CD8-positive, alpha-beta memory T cell (primary cell): ENCODE results near the gene MANEAL. TPM values are rescaled to one million over a fixed set of nuclear protein-coding genes. Genes with fewer than 3 reads are reported as not detected.

Experiments
- CTCF ChIA-PET: fragments of 350-600 bp; sonication (Branson Sonifier 250); formaldehyde crosslinking; loops from one replicate; lab custom pipeline; 2021; ENCODE audit warnings: antibody characterized with exemption; lab: Charles Lee
- POLR2A ChIA-PET: fragments of 350-600 bp; sonication (Branson Sonifier 250); formaldehyde crosslinking; loops from one replicate; lab custom pipeline; 2021; ENCODE audit warnings: antibody characterized with exemption; lab: Charles Lee
- DNase-seq, 5 donors: peaks; one replicate each; pipeline versions ENCODE4 v3.0.0 to v3.0.0-alpha.2; 2020 to 2022; ENCODE audit warnings: mixed read lengths in 1 of 5
- H3K27ac ChIP-seq: one replicate; pipeline ENCODE4 v1.7.0; 2013; ENCODE audit warnings: low read depth, mild to moderate bottlenecking, low read length, moderate library complexity
- H3K27me3 ChIP-seq: 2 replicates; pipeline ENCODE4 v1.7.0; 2013; ENCODE audit warnings: low read length, mild to moderate bottlenecking; ENCODE audit not compliant: insufficient read depth, poor library complexity, severe bottlenecking
- H3K36me3 ChIP-seq: 2 replicates; pipeline ENCODE4 v1.7.0; 2013; ENCODE audit warnings: mild to moderate bottlenecking, low read length, moderate library complexity; ENCODE audit not compliant: insufficient read depth
- H3K4me1 ChIP-seq: 2 replicates; pipeline ENCODE4 v1.7.0; 2013; ENCODE audit warnings: mild to moderate bottlenecking, low read length, moderate library complexity; ENCODE audit not compliant: insufficient read depth
- H3K4me3 ChIP-seq: 2 replicates; pipeline ENCODE4 v1.7.0; 2013; ENCODE audit warnings: mild to moderate bottlenecking, low read length
- H3K9me3 ChIP-seq: 2 replicates; pipeline ENCODE4 v1.7.0; 2013; ENCODE audit warnings: mild to moderate bottlenecking, low read length
- H3K27ac Mint-ChIP-seq, 8 donors: one replicate each; pipeline ENCODE4 v1.8.0; 2020 to 2021; ENCODE audit warnings: mixed read lengths in 8 of 8, mild to moderate bottlenecking in 6 of 8, inconsistent platforms in 3 of 8, moderate library complexity in 3 of 8
- H3K27me3 Mint-ChIP-seq, 2 donors: one replicate each; pipeline ENCODE4 v1.8.0; 2020 to 2021; ENCODE audit warnings: mixed read lengths in 2 of 2, mild to moderate bottlenecking in 1 of 2, moderate library complexity in 1 of 2
- H3K36me3 Mint-ChIP-seq, 3 donors: one replicate each; pipeline ENCODE4 v1.8.0; 2020 to 2021; ENCODE audit warnings: mixed read lengths in 3 of 3, inconsistent platforms in 1 of 3, mild to moderate bottlenecking in 1 of 3
- H3K4me1 Mint-ChIP-seq, 3 donors: one replicate each; pipeline ENCODE4 v1.8.0; 2020 to 2021; ENCODE audit warnings: mixed read lengths in 3 of 3, inconsistent platforms in 1 of 3, mild to moderate bottlenecking in 1 of 3
- H3K4me3 Mint-ChIP-seq, 7 donors: one replicate each; pipeline ENCODE4 v1.8.0; 2020 to 2021; ENCODE audit warnings: mixed read lengths in 7 of 7, mild to moderate bottlenecking in 6 of 7, moderate library complexity in 4 of 7, inconsistent platforms in 2 of 7
- H3K9me3 Mint-ChIP-seq, 5 donors: one replicate each; pipeline ENCODE4 v1.8.0; 2020 to 2022; ENCODE audit warnings: mixed read lengths in 5 of 5, mild to moderate bottlenecking in 3 of 5, moderate library complexity in 2 of 5, inconsistent platforms in 1 of 5
- polyA plus RNA-seq: library from polyadenylated mRNA; unstranded; fragments of 300-500 nt; fragmentation: Illumina TruSeq; gene quantifications from one replicate; pipeline ENCODE4 v1.2.3, GENCODE V29; 2021
- total RNA-seq, 2 experiments: library from RNA; stranded (reverse); gene quantifications; one replicate each; pipeline ENCODE4 v1.2.3, GENCODE V29; 2021

The MANEAL gene
- total and polyA plus RNA-seq, 3 experiments from 2014 or later = 4.0 to 9.0 (median 8.0) TPM

DNA sequence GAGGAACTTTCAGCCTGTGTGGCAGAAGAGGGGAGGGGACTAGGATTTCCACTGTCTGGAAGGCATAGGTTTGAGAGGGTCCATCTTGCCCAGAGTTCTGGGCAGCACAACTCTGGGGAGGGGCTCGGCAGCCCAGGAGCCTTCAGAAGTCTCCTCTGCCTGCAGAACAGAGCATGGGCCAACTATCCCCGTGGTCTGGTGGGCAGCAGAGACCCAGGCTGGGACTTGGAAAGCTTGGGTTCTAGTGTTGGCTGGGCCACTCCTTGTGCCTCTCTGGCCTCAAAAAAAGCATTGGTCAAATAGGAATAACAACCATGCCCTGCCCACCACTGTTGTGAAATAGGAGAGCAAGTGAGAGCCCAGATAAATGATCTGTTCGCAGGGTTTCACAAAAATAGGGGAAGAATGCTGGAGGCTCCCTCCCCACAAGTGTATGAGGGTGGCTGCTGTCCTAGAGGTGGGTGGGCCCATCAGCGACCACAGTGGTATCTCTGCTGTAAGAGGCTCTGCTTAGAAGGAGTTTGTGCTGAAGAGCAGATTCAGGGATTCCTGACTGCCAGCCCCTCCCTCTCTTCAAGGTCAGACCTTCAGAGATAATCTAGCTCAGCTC is 37.6 kb upstream of the MANEAL start:
- Mint-ChIP-seq H3K4me3 (no peak overlapping the region), H3K27me3 (peaks cover 12 to 20% of the 10 kb centered on the region in 2 donors), H3K4me1 (peaks cover 8 to 15% (median 10%) of the 10 kb centered on the region in 3 donors), H3K27ac (no peak overlapping the region), H3K9me3 (no peaks in the 10 kb centered on the region), H3K36me3 (no peaks in the 10 kb centered on the region)
- ChIA-PET CTCF (no interaction called here), POLR2A (no interaction called here)
- Histone ChIP-seq H3K27ac (no peak overlapping the region), H3K4me1 (no peaks in the 10 kb centered on the region), H3K27me3 (peaks cover 13% of the 10 kb centered on the region), H3K9me3 (no peaks in the 10 kb centered on the region), H3K36me3 (no peaks in the 10 kb centered on the region), H3K4me3 (no peak overlapping the region)
- no peak for DNase-seq

DNA sequence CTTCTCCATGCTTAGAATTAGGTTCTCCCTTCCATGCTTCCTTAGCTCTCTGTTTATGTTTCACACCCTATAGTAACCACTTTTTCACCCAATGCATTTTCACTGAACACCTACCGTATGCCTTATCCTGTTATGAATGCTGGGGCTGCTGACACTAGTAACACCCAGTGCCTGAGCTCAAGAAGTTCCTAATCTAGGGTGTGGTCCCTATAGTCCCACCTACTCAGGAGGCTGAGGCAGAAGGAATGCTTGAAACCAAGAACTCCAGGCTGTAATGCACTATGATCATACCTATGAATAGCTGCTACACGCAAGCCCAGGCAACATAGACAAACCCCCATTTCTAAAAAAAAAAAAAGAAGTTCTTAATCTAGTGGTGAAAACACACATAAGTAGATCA is 34.2 kb upstream of the MANEAL start:
- no peak overlapping the region for H3K27ac ChIP-seq
- ChIA-PET POLR2A (no interaction called here), CTCF (no interaction called here)
- Mint-ChIP-seq H3K36me3 (peaks cover 0 to under 1% (median 0%) of the 10 kb centered on the region in 3 donors), H3K9me3 (peaks cover 0 to 1% (median 0%) of the 10 kb centered on the region in 5 donors), H3K4me3 (no peak overlapping the region), H3K27me3 (peaks cover 26 to 30% of the 10 kb centered on the region in 2 donors), H3K4me1 (peaks cover 0 to 2% (median under 1%) of the 10 kb centered on the region in 3 donors), H3K27ac (no peak overlapping the region)
- H3K27me3 ChIP-seq = peaks cover 20% of the 10 kb centered on the region
- H3K9me3 ChIP-seq = no peaks in the 10 kb centered on the region
- H3K4me3 ChIP-seq = no peak overlapping the region
- H3K4me1 ChIP-seq = no peaks in the 10 kb centered on the region
- no peaks in the 10 kb centered on the region for H3K36me3 ChIP-seq
- no peak for DNase-seq

DNA sequence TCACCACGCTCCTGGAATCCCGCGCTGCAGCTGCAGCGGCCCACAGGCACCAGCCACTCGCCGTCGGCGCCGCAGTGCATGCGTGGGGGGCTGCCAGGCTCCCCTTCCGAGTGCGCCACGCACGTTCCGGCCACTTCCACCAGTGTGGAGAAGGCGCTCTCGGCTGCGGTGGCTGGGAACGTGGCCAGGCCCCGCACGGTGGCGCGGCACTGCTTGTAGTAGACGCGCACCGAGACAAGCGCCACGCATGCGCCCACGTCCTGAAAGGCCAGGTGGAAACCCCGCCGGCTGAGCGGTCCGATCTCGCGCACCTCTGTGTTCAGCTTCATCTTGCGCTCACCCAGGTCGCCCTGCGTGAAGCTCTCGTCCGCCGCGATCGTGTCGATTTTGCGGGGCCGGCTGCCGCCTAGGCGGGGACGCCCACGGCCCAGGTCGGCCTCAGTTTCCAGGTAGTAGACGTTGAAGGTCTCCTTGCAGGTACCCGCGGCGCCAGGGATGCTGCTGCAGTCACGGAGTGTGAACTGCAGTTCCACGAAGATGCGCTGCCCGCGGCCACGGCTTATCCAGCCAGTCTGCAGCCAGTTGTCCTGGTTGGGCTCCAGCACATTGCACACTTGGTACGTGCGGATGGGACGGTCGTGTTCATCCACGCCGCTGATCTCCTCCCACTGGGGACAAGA is 32.1 kb upstream of the MANEAL start:
- no peak overlapping the region for H3K4me3 ChIP-seq
- H3K9me3 ChIP-seq = no peaks in the 10 kb centered on the region
- H3K4me1 Mint-ChIP-seq = peaks cover 9 to 16% (median 16%) of the 10 kb centered on the region in 3 donors
- H3K9me3 Mint-ChIP-seq = peaks cover 0 to 2% (median 0%) of the 10 kb centered on the region in 5 donors
- no peaks in the 10 kb centered on the region for H3K4me1 ChIP-seq
- peaks cover 41% of the 10 kb centered on the region for H3K27me3 ChIP-seq
- CTCF ChIA-PET = no interaction called here
- POLR2A ChIA-PET = no interaction called here
- H3K36me3 Mint-ChIP-seq = peaks cover 0 to 4% (median 0%) of the 10 kb centered on the region in 3 donors
- no peak for DNase-seq
- H3K27ac ChIP-seq = no peak overlapping the region
- peaks cover 43 to 46% of the 10 kb centered on the region in 2 donors for H3K27me3 Mint-ChIP-seq
- no peak overlapping the region for H3K27ac Mint-ChIP-seq
- H3K36me3 ChIP-seq = no peaks in the 10 kb centered on the region
- H3K4me3 Mint-ChIP-seq = no peak overlapping the region

DNA sequence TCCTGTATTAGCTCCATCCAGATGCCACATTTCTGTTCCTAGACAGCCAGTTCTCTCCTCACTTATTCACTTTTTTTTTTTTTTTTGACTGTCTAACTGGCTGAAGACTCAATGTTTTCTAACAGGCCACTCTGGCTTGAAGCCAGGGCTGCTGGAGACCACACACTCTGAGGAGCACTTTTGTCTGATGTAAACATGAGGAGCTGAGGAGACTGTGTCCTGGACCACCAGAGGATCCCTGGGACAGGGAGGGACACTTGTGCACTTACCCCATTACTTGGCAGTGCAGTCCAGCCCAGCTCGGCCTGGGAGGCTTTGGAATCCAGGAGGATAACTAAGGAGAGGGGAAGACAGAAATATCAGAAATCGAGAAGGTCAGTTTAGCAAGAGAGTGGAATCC is 31.1 kb upstream of the MANEAL start:
- Mint-ChIP-seq H3K36me3 (peaks cover 0 to 4% (median 0%) of the 10 kb centered on the region in 3 donors), H3K9me3 (peaks cover 0 to 2% (median 0%) of the 10 kb centered on the region in 5 donors), H3K27ac (no peak overlapping the region), H3K27me3 (peaks cover 49 to 56% of the 10 kb centered on the region in 2 donors), H3K4me3 (no peak overlapping the region), H3K4me1 (peaks cover 11 to 19% (median 16%) of the 10 kb centered on the region in 3 donors)
- CTCF ChIA-PET = no interaction called here
- no peaks in the 10 kb centered on the region for H3K4me1 ChIP-seq
- H3K4me3 ChIP-seq = no peak overlapping the region
- DNase-seq = no peak
- peaks cover 42% of the 10 kb centered on the region for H3K27me3 ChIP-seq
- H3K27ac ChIP-seq = no peak overlapping the region
- H3K9me3 ChIP-seq = no peaks in the 10 kb centered on the region
- POLR2A ChIA-PET = no interaction called here
- no peaks in the 10 kb centered on the region for H3K36me3 ChIP-seq

DNA sequence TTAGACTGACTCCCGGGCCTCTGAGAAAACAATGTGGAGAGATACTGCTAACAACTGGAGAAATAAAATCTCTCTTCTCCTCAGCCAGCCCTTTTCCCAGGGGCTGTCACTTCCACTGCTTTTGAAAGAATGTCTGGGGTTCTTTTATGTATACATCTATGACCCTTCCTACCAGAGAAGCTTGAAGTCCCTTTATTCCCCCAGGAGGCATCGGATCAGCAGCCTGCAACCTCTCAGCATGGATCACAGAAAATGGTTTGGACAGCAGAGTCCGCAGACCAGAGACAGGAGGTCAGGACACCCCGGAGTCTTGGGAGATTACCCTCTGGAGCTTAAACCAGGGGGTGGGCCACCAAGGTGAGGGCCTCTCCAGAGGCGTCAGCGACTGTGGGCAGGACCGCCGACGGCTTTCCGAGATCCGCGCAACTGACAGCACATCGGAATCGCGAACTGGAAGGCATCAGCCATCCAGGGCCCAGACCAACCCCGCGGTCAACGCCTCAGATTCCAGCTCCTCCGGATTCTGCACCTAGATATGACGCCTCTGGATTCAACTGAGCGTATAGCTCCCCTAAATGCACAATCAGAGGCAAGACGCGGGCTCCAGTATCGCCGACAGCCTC is 29.7 kb upstream of the MANEAL start:
- H3K4me1 Mint-ChIP-seq = peaks cover 11 to 19% (median 16%) of the 10 kb centered on the region in 3 donors
- Histone ChIP-seq H3K36me3 (no peaks in the 10 kb centered on the region), H3K27me3 (peaks cover 48% of the 10 kb centered on the region), H3K4me3 (no peak overlapping the region), H3K4me1 (no peaks in the 10 kb centered on the region), H3K27ac (no peak overlapping the region), H3K9me3 (no peaks in the 10 kb centered on the region)
- H3K27ac Mint-ChIP-seq = peak overlapping the region in 1 of 8 donors; percentile 0
- H3K27me3 Mint-ChIP-seq = peaks cover 57 to 66% of the 10 kb centered on the region in 2 donors
- H3K36me3 Mint-ChIP-seq = peaks cover 0 to 4% (median 0%) of the 10 kb centered on the region in 3 donors
- no peak for DNase-seq
- H3K9me3 Mint-ChIP-seq = peaks cover 0 to 2% (median 0%) of the 10 kb centered on the region in 5 donors
- H3K4me3 Mint-ChIP-seq = no peak overlapping the region
- ChIA-PET CTCF (no interaction called here), POLR2A (no interaction called here)

DNA sequence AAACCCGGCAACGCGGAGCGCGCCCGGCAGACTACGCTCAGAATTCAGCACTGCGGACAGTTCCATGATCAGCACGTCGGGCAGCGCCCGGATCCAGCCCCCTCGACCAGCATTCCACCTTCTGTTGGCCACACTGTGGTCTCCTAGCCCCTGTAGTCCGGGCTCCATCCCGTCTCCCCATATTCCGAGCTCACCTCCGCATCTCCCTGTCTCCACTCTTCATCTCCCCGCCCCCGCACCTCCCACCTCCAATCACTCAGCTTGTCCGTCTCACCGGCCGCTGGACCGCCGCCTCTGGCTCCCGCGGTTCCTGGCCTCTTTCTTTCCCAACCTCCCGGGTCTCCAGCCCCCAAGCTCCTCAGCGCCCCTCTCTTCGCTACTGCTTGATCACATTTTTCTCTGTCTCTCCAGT is 29.2 kb upstream of the MANEAL start:
- DNase-seq = no peak
- CTCF ChIA-PET = interaction anchor here (0.7 kb wide), 1 partner anchor 10 kb away, joined by 3 read pairs; no protein-coding TSS in a partner anchor
- Histone ChIP-seq H3K4me1 (no peaks in the 10 kb centered on the region), H3K27me3 (peaks cover 48% of the 10 kb centered on the region), H3K27ac (no peak overlapping the region), H3K9me3 (no peaks in the 10 kb centered on the region), H3K4me3 (no peak overlapping the region), H3K36me3 (no peaks in the 10 kb centered on the region)
- Mint-ChIP-seq H3K36me3 (peaks cover 0 to 4% (median 0%) of the 10 kb centered on the region in 3 donors), H3K27ac (no peak overlapping the region), H3K27me3 (peaks cover 60 to 72% of the 10 kb centered on the region in 2 donors), H3K4me3 (peak overlapping the region in 1 of 7 donors; percentile 34), H3K9me3 (peaks cover 0 to 2% (median 0%) of the 10 kb centered on the region in 5 donors), H3K4me1 (peaks cover 11 to 19% (median 16%) of the 10 kb centered on the region in 3 donors)
- POLR2A ChIA-PET = no interaction called here

DNA sequence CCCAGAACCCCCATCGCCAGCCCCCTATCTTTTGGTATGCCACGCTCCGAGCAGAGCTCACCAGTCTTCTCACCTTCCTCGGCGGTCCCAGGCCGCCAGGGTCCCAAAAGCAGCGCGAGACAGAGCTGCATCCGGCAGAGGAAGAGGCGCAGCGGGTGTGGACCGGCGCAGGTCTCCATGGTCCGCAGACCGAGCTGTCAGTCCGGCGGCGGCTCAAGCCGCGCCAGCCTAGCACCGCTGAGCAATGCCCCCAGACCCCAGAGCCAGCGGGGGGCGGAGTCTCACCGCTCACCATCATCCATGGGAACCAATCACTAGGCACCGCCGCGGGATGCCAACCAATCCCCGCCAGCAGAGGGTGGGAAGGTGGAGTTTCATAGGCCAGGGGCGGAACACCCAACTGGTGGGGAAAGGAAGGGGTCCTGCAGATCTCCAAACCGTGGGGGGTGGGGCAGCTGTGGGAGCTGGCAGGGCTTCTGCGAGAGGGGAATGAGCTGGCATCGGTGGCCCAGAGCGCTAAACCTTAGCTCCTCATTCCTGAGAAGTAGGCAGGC is 28.7 kb upstream of the MANEAL start, which contains the start of gene EPHA10:
Gene EPHA10 (minus strand): TSS at position 233 of the 554 bp plus-strand sequence. CDS start 54 bp downstream, at position 179.
- no peak within 1 kb of the TSS for H3K4me3 ChIP-seq
- H3K36me3 Mint-ChIP-seq = peaks cover 0 to 4% (median 0%) of the 10 kb centered on the region in 3 donors
- peak within 1 kb of the TSS in 1 of 8 donors; percentile 90 for H3K27ac Mint-ChIP-seq
- peaks cover 0 to 2% (median 0%) of the 10 kb centered on the region in 5 donors for H3K9me3 Mint-ChIP-seq
- no peaks in the 10 kb centered on the region for H3K4me1 ChIP-seq
- CTCF ChIA-PET = interaction anchor here (0.7 kb wide), 1 partner anchor 11 kb away, joined by 3 read pairs; no protein-coding TSS in a partner anchor
- H3K4me1 Mint-ChIP-seq = peaks cover 11 to 19% (median 16%) of the 10 kb centered on the region in 3 donors
- no peak for DNase-seq
- no peaks in the 10 kb centered on the region for H3K36me3 ChIP-seq
- POLR2A ChIA-PET = no interaction called here
- peak within 1 kb of the TSS in 6 of 7 donors; percentile 6 to 78 (median 50) for H3K4me3 Mint-ChIP-seq
- no peaks in the 10 kb centered on the region for H3K9me3 ChIP-seq
- no peak within 1 kb of the TSS for H3K27ac ChIP-seq
- H3K27me3 Mint-ChIP-seq = peaks cover 64 to 75% of the 10 kb centered on the region in 2 donors
- H3K27me3 ChIP-seq = peaks cover 44% of the 10 kb centered on the region
